IMR-90 (cell line): ENCODE data around the gene HIGD1C. TPM values are rescaled to one million over a fixed set of nuclear protein-coding genes. Genes with fewer than 3 reads are reported as not detected.

Experiments
- ATAC-seq: fragments of 200-7000 bp; cut with Tn5 transposase; 2 replicates; pipeline ENCODE4 v1.9.1; 2020; ENCODE audit warnings: low read depth, mild to moderate bottlenecking, moderate library complexity
- BruUV-seq: library from RNA; stranded (reverse); fragments of 400-500 nt; replicated peaks from 2 replicates; lab custom pipeline; 2021; lab: Mats Ljungman, UMichigan
- CTCF ChIA-PET: fragments of 300-600 bp; formaldehyde crosslinking; extraction: SDS; loops from one replicate; lab custom pipeline; 2021; ENCODE audit warnings: antibody characterized with exemption; lab: Yijun Ruan, JAX
- POLR2A ChIA-PET: fragments of 300-600 bp; sonication (Branson Sonifier 250); formaldehyde crosslinking; loops from one replicate; lab custom pipeline; 2022; ENCODE audit warnings: antibody characterized with exemption; ENCODE audit not compliant: unreplicated experiment; lab: Charles Lee
- DNase-seq: peaks from one replicate; pipeline ENCODE4 v3.0.0; 2013
- H2AFZ ChIP-seq: replicated peaks from 2 replicates; pipeline ENCODE3; 2013; ENCODE audit warnings: low read length, mild to moderate bottlenecking; ENCODE audit not compliant: poor library complexity
- H2AK5ac ChIP-seq: 2 replicates; pipeline ENCODE4 v1.6.1; 2013; ENCODE audit warnings: low read depth, low read length, inconsistent platforms
- H2AK9ac ChIP-seq: replicated peaks from 2 replicates; pipeline ENCODE3; 2013; ENCODE audit warnings: mild to moderate bottlenecking, low read depth, low read length, moderate library complexity; ENCODE audit not compliant: poor library complexity
- H2BK120ac ChIP-seq: 2 replicates; pipeline ENCODE4 v1.6.1; 2013; ENCODE audit warnings: low read depth, low read length, inconsistent platforms
- H2BK15ac ChIP-seq: 3 replicates; pipeline ENCODE4 v1.6.1; 2013; ENCODE audit warnings: low read depth, low read length, inconsistent platforms
- H2BK20ac ChIP-seq: 2 replicates; pipeline ENCODE4 v1.6.1; 2013; ENCODE audit warnings: low read depth, mild to moderate bottlenecking, inconsistent platforms, low read length, moderate library complexity
- H2BK5ac ChIP-seq: 2 replicates; pipeline ENCODE4 v1.6.1; 2013; ENCODE audit warnings: mild to moderate bottlenecking, low read depth, low read length, inconsistent platforms; ENCODE audit not compliant: poor library complexity, severe bottlenecking
- H3K14ac ChIP-seq: replicated peaks from 2 replicates; pipeline ENCODE4 v1.6.1; 2013; ENCODE audit warnings: low read depth, low read length, inconsistent platforms
- H3K18ac ChIP-seq: 2 replicates; pipeline ENCODE4 v1.6.1; 2013; ENCODE audit warnings: low read depth, low read length, control low read depth
- H3K23ac ChIP-seq: 2 replicates; pipeline ENCODE4 v1.6.1; 2013; ENCODE audit warnings: low read depth, low read length, inconsistent platforms
- H3K27ac ChIP-seq: 2 replicates; pipeline ENCODE4 v1.5.1; 2013; ENCODE audit warnings: mild to moderate bottlenecking, control low read depth, low read length; ENCODE audit not compliant: insufficient read depth
- H3K27me3 ChIP-seq: 2 replicates; pipeline ENCODE4 v1.6.1; 2013; ENCODE audit warnings: low read length; ENCODE audit not compliant: control insufficient read depth, insufficient read depth
- H3K36me3 ChIP-seq: 2 replicates; pipeline ENCODE4 v1.6.1; 2013; ENCODE audit warnings: low read length, mixed read lengths; ENCODE audit not compliant: control insufficient read depth, insufficient read depth
- H3K4ac ChIP-seq: 2 replicates; pipeline ENCODE4 v1.6.1; 2013; ENCODE audit warnings: low read depth, low read length, inconsistent platforms
- H3K4me1 ChIP-seq: 2 replicates; pipeline ENCODE4 v1.6.1; 2013; ENCODE audit warnings: low read length, mixed read lengths; ENCODE audit not compliant: control insufficient read depth, insufficient read depth
- H3K4me2 ChIP-seq: 2 replicates; pipeline ENCODE4 v1.6.1; 2013; ENCODE audit warnings: low read depth, mild to moderate bottlenecking, control low read depth, low read length, moderate library complexity
- H3K4me3 ChIP-seq: 2 replicates; pipeline ENCODE4 v1.5.1; 2013; ENCODE audit warnings: low read depth, mild to moderate bottlenecking, control low read depth, low read length, moderate library complexity; ENCODE audit not compliant: insufficient read depth
- H3K56ac ChIP-seq: 2 replicates; pipeline ENCODE4 v1.6.1; 2013; ENCODE audit warnings: low read length, inconsistent platforms; ENCODE audit not compliant: insufficient read depth; ENCODE audit errors: extremely low read depth
- H3K79me1 ChIP-seq, 2 experiments: 2 replicates each; pipeline ENCODE4 v1.6.1; 2013; ENCODE audit warnings: low read length in 2 of 2, inconsistent platforms in 1 of 2, low read depth in 1 of 2
- H3K9ac ChIP-seq: 2 replicates; pipeline ENCODE4 v1.6.1; 2013; ENCODE audit warnings: low read depth, low read length, control low read depth
- H3K9me1 ChIP-seq: 2 replicates; pipeline ENCODE4 v1.6.1; 2013; ENCODE audit warnings: low read length, inconsistent platforms; ENCODE audit not compliant: insufficient read depth
- H3K9me3 ChIP-seq: 2 replicates; pipeline ENCODE4 v1.6.1; 2013; ENCODE audit warnings: low read length; ENCODE audit not compliant: control insufficient read depth, insufficient read depth
- H4K20me1 ChIP-seq: 2 replicates; pipeline ENCODE4 v1.6.1; 2013; ENCODE audit warnings: low read length, inconsistent platforms; ENCODE audit not compliant: insufficient read depth
- H4K5ac ChIP-seq: 2 replicates; pipeline ENCODE4 v1.6.1; 2013; ENCODE audit warnings: mild to moderate bottlenecking, low read depth, low read length, control low read depth
- H4K8ac ChIP-seq, 2 experiments: 2 replicates each; pipeline ENCODE4 v1.6.1; 2013; ENCODE audit warnings: low read depth in 2 of 2, low read length in 2 of 2, control low read depth in 1 of 2, inconsistent platforms in 1 of 2
- H4K91ac ChIP-seq: 2 replicates; pipeline ENCODE4 v1.6.1; 2013; ENCODE audit warnings: low read depth, low read length, inconsistent platforms; ENCODE audit not compliant: insufficient read depth
- BHLHE40 ChIP-seq: fragments of 150-350 bp; IDR thresholded peaks from 2 replicates; pipeline ENCODE4 v1.6.1; 2016; ENCODE audit warnings: mild to moderate bottlenecking, low read depth, low read length
- CEBPB ChIP-seq: IDR thresholded peaks from 2 replicates; pipeline ENCODE4 v1.6.1; 2012; ENCODE audit warnings: low read depth, low read length, improper control_type of control experiment
- CHD1 ChIP-seq: IDR thresholded peaks from 2 replicates; pipeline ENCODE4 v1.6.1; 2012; ENCODE audit warnings: low read depth, low read length, improper control_type of control experiment
- CTCF ChIP-seq: conservative IDR thresholded peaks from 2 replicates; pipeline ENCODE4 v1.5.1; 2012; ENCODE audit warnings: mild to moderate bottlenecking, low read depth, low read length, improper control_type of control experiment
- ELK1 ChIP-seq: fragments of 150-350 bp; IDR thresholded peaks from 2 replicates; pipeline ENCODE4 v1.6.1; 2016; ENCODE audit warnings: low read depth, mild to moderate bottlenecking, low read length, moderate library complexity, borderline replicate concordance
- FOS ChIP-seq: fragments of 150-350 bp; IDR thresholded peaks from 2 replicates; pipeline ENCODE4 v1.6.1; 2016; ENCODE audit warnings: low read depth, low read length
- MAFK ChIP-seq: IDR thresholded peaks from 2 replicates; pipeline ENCODE4 v1.6.1; 2012; ENCODE audit warnings: low read depth, low read length, improper control_type of control experiment
- MXI1 ChIP-seq: IDR thresholded peaks from 2 replicates; pipeline ENCODE4 v1.6.1; 2012; ENCODE audit warnings: low read depth, mild to moderate bottlenecking, low read length, moderate library complexity, borderline replicate concordance
- NFE2L2 ChIP-seq: fragments of 150-350 bp; IDR thresholded peaks from 2 replicates; pipeline ENCODE4 v1.6.1; 2016; ENCODE audit warnings: low read depth, mild to moderate bottlenecking, low read length
- RAD21 ChIP-seq: IDR thresholded peaks from 2 replicates; pipeline ENCODE4 v1.6.1; 2012; ENCODE audit warnings: low read length, improper control_type of control experiment
- RCOR1 ChIP-seq: IDR thresholded peaks from 2 replicates; pipeline ENCODE4 v1.6.1; 2012; ENCODE audit warnings: mild to moderate bottlenecking, low read length, improper control_type of control experiment; ENCODE audit not compliant: insufficient replicate concordance
- RFX5 ChIP-seq: IDR thresholded peaks from 2 replicates; pipeline ENCODE4 v1.8.0; 2012; ENCODE audit warnings: low read depth, mild to moderate bottlenecking, low read length, moderate library complexity
- SMC3 ChIP-seq: fragments of 150-350 bp; IDR thresholded peaks from 2 replicates; pipeline ENCODE4 v1.6.1; 2016; ENCODE audit warnings: low read depth, mild to moderate bottlenecking, antibody characterized with exemption, low read length, moderate library complexity
- USF2 ChIP-seq: fragments of 150-350 bp; IDR thresholded peaks from 2 replicates; pipeline ENCODE4 v1.6.1; 2017; ENCODE audit warnings: mild to moderate bottlenecking, antibody characterized with exemption, low read length, low read depth
- WGBS, 2 experiments: methylation state at CpG; one replicate each; pipeline versions ENCODE4 v1.1.5 to v1.1.7; 2013; ENCODE audit warnings: missing lambda C conversion rate in 2 of 2; ENCODE audit not compliant: insufficient read length in 1 of 2; ENCODE audit errors: extremely low coverage in 2 of 2; 5-methylcytosine and 5-hydroxymethylcytosine counted together
- dilution Hi-C: fragments of 300-500 bp; cut with HindIII; formaldehyde crosslinking; loops from one replicate; pipeline ENCODE4 v1.14.3; 2018; ENCODE audit warnings: low sequenced_read_pairs; ENCODE audit not compliant: unreplicated experiment
- in situ Hi-C: fragments of 300-500 bp; cut with MboI; formaldehyde crosslinking; loops from 3 replicates; pipeline ENCODE4 v1.14.3; 2019; ENCODE audit warnings: low sequenced_read_pairs, inconsistent platforms, mixed read lengths
- intact Hi-C: fragments of 100-400 bp; cut with micrococcal nuclease; formaldehyde crosslinking; loops from 2 replicates; pipeline ENCODE4 v1.10.0; 2022
- polyA plus RNA-seq, 3 experiments: library from polyadenylated mRNA; depleted of rRNA; stranded (reverse); fragments of >200 nt; gene quantifications; 2 replicates each; pipeline ENCODE4 v1.2.3, GENCODE V29; 2012; ENCODE audit warnings: low replicate concordance in 1 of 3
- total RNA-seq: library from RNA; depleted of rRNA; stranded (reverse); fragments of >200 nt; gene quantifications from 2 replicates; pipeline ENCODE4 v1.2.3, GENCODE V29; 2012

Gene HIGD1C
- total and polyA plus RNA-seq, 2 of the 4 experiments (the other 2 are of a cell fraction) = not detected

- Histone ChIP-seq H2BK120ac (no peak overlapping the region), H3K79me1 (no peaks in the 10 kb centered on the region; a peak in 1 of 4 replicates), H3K4me1 (peaks cover 5% of the 10 kb centered on the region; the same call in 1 of the 2 replicates), H3K9me3 (no peaks in the 10 kb centered on the region), H3K27me3 (no peaks in the 10 kb centered on the region), H4K91ac (no peak overlapping the region), H2BK5ac (no peak overlapping the region), H4K5ac (no peak overlapping the region), H2AFZ (no peak overlapping the region), H2BK20ac (no peak overlapping the region), H2AK5ac (no peak overlapping the region), H2AK9ac (no peak overlapping the region), H3K23ac (no peak overlapping the region), H3K4ac (no peak overlapping the region), H3K9ac (no peak overlapping the region), H3K4me2 (no peak overlapping the region), H3K14ac (no peak overlapping the region), H2BK15ac (no peak overlapping the region), H4K20me1 (0 out of 2 replicates have a peak, but pooled peaks cover 3% of the 10 kb centered on the region), H3K9me1 (peaks cover 4% of the 10 kb centered on the region; the same call in 1 of the 2 replicates), H3K4me3 (no peak overlapping the region), H4K8ac (no peak overlapping the region), H3K36me3 (peaks cover 36% of the 10 kb centered on the region), H3K27ac (no peak overlapping the region), H3K18ac (no peak overlapping the region), H3K56ac (no peak overlapping the region)
- no peak for TF ChIP-seq NFE2L2
- TF ChIP-seq SMC3 = no peak
- no peak for TF ChIP-seq RCOR1
- TF ChIP-seq RAD21 = no peak
- TF ChIP-seq RFX5 = no peak
- no peak for TF ChIP-seq CTCF
- TF ChIP-seq FOS = no peak
- no peak for TF ChIP-seq CEBPB
- TF ChIP-seq CHD1 = no peak
- no peak for TF ChIP-seq USF2
- no peak for TF ChIP-seq BHLHE40
- no peak for TF ChIP-seq ELK1
- no peak for TF ChIP-seq MXI1
- no peak for TF ChIP-seq MAFK
- ATAC-seq (no peak), DNase-seq (no peak)
- in situ Hi-C loops (loop anchor here (25.0 kb wide), 1 partner anchor 503 kb away; no protein-coding TSS in a partner anchor), intact Hi-C loops (no loop called here), dilution Hi-C loops (no loop called here)
- POLR2A ChIA-PET = no interaction called here
- CTCF ChIA-PET = no interaction called here
- BruUV-seq = no TSS peak
- 100% methylated on average over 1 of the region's 4 CpGs; no CpG with 5 or more reads in 1 of the 2 experiments for WGBS, 2 experiments
Measured at GRCh38 chr12:50990147-50990727, 37.9 kb downstream of the HIGD1C start.
